ENCODE data around the gene ANXA6. TPM values are rescaled to one million over a fixed set of nuclear protein-coding genes. Genes with fewer than 3 reads are reported as not detected.

The ANXA6 gene
- total RNA-seq, 1 donor from 2014 or later: 27.7 TPM

DNA sequence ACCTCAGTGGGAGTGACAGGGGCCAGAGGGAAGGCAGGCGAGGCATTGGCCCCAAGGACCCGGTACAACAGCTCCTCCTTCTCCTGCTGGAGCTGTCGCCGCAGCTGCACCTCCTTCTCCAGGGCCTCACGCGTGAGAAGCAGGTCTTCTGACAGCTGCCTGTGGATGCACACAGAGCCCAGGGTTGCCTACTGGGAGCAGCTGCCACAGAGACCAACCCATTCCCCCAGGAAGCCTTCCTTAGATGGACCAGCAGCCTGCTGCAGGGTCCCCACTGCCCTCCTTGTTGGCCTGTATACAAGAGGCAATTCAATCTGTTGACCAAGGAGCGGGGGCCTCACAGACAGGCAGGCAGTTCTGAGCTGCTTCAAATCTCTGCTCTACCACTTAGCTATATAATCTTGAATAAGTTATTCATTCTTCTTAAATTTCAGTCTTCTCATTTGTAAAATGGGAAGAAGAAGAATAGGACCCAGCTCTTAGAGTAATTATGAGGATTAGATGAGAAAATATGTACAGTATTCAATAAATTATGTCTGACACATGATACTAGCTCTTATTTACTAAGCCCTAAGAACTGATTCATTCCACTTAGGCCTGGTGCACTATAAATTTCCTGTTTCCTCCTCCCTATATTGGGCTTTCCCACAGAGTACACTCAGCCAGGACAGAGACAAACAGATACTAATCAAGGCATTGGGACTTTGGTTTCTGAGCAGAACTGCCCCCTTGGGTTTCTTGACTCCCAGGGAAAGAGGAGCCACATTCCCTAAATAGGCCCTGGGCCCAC, 26.1 kb upstream of the ANXA6 start:
- Mint-ChIP-seq H3K9me3 (ENCODE audit: low read depth) (no peaks in the 10 kb centered on the region), H3K4me3 (ENCODE audit: low read depth) (no peak overlapping the region), H3K4me1 (ENCODE audit: low read depth) (no peaks in the 10 kb centered on the region), H3K27ac (no peak overlapping the region), H3K27me3 (no peaks in the 10 kb centered on the region), H3K36me3 (ENCODE audit: insufficient read depth) (no peaks in the 10 kb centered on the region)
- TF ChIP-seq, protein P1, sequence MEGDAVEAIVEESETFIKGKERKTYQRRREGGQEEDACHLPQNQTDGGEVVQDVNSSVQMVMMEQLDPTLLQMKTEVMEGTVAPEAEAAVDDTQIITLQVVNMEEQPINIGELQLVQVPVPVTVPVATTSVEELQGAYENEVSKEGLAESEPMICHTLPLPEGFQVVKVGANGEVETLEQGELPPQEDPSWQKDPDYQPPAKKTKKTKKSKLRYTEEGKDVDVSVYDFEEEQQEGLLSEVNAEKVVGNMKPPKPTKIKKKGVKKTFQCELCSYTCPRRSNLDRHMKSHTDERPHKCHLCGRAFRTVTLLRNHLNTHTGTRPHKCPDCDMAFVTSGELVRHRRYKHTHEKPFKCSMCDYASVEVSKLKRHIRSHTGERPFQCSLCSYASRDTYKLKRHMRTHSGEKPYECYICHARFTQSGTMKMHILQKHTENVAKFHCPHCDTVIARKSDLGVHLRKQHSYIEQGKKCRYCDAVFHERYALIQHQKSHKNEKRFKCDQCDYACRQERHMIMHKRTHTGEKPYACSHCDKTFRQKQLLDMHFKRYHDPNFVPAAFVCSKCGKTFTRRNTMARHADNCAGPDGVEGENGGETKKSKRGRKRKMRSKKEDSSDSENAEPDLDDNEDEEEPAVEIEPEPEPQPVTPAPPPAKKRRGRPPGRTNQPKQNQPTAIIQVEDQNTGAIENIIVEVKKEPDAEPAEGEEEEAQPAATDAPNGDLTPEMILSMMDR (IDR thresholded peaks at IDR 0.05; ENCODE audit: unreplicated experiment): no peak
- no peak for DNase-seq (ENCODE audit: low spot score, unreplicated experiment)

- Mint-ChIP-seq H3K4me3 (ENCODE audit: low read depth) (no peak overlapping the region), H3K4me1 (ENCODE audit: low read depth) (no peaks in the 10 kb centered on the region), H3K27ac (no peak overlapping the region), H3K36me3 (ENCODE audit: insufficient read depth) (no peaks in the 10 kb centered on the region), H3K9me3 (ENCODE audit: low read depth) (no peaks in the 10 kb centered on the region), H3K27me3 (no peaks in the 10 kb centered on the region)
- TF ChIP-seq, protein P1 (IDR thresholded peaks at IDR 0.05; ENCODE audit: unreplicated experiment): no peak
- DNase-seq (ENCODE audit: low spot score, unreplicated experiment): no peak
Observed at GRCh38 chr5:151182976-151183375, 25.4 kb upstream of the ANXA6 start.

DNA sequence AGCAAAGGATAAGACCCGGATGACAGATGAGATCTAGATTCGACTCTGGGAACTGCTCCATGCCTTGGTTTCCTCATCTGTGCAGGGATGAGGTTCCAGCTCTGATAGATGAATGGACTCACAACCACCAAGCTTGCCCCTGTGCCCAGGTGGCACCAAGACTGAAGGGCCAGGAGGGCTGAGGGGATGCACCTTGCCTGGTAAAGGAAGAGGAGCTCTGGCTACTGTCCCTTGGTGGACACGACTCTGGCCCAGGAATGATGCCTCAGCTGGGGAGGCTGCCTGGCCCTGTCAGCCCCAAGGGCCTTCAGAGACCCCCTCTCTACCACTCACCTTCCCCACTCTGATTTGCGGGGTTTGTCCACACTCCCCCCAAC, 24.9 kb upstream of the ANXA6 start:
- no peaks in the 10 kb centered on the region for H3K9me3 Mint-ChIP-seq (ENCODE audit: low read depth)
- no peaks in the 10 kb centered on the region for H3K4me1 Mint-ChIP-seq (ENCODE audit: low read depth)
- no peaks in the 10 kb centered on the region for H3K36me3 Mint-ChIP-seq (ENCODE audit: insufficient read depth)
- no peak overlapping the region for H3K27ac Mint-ChIP-seq
- H3K27me3 Mint-ChIP-seq: no peaks in the 10 kb centered on the region
- no peak for DNase-seq (ENCODE audit: low spot score, unreplicated experiment)
- TF ChIP-seq, protein P1 (IDR thresholded peaks at IDR 0.05; ENCODE audit: unreplicated experiment): no peak
- H3K4me3 Mint-ChIP-seq (ENCODE audit: low read depth): no peak overlapping the region

GRCh38 chr5:151181818-151182523, 24.4 kb upstream of the ANXA6 start:
- Mint-ChIP-seq H3K4me3 (ENCODE audit: low read depth) (no peak overlapping the region), H3K4me1 (ENCODE audit: low read depth) (no peaks in the 10 kb centered on the region), H3K9me3 (ENCODE audit: low read depth) (no peaks in the 10 kb centered on the region), H3K36me3 (ENCODE audit: insufficient read depth) (no peaks in the 10 kb centered on the region), H3K27me3 (no peaks in the 10 kb centered on the region), H3K27ac (peak overlapping the region; percentile 82)
- DNase-seq (ENCODE audit: low spot score, unreplicated experiment): no peak
- TF ChIP-seq, protein P1 (IDR thresholded peaks at IDR 0.05; ENCODE audit: unreplicated experiment): no peak

- H3K27ac Mint-ChIP-seq: no peak overlapping the region
- no peaks in the 10 kb centered on the region for H3K9me3 Mint-ChIP-seq (ENCODE audit: low read depth)
- no peaks in the 10 kb centered on the region for H3K36me3 Mint-ChIP-seq (ENCODE audit: insufficient read depth)
- DNase-seq (ENCODE audit: low spot score, unreplicated experiment): no peak
- TF ChIP-seq, protein P1 (IDR thresholded peaks at IDR 0.05; ENCODE audit: unreplicated experiment): no peak
- no peaks in the 10 kb centered on the region for H3K4me1 Mint-ChIP-seq (ENCODE audit: low read depth)
- no peaks in the 10 kb centered on the region for H3K27me3 Mint-ChIP-seq
- H3K4me3 Mint-ChIP-seq (ENCODE audit: low read depth): no peak overlapping the region
Observed at GRCh38 chr5:151180291-151180690, 22.7 kb upstream of the ANXA6 start.
